ENCODE data around the gene ZBTB14. TPM values are rescaled to one million over a fixed set of nuclear protein-coding genes. Genes with fewer than 3 reads are reported as not detected.

The ZBTB14 gene
- total RNA-seq, 1 experiment from 2014 or later: 15.5 TPM

DNA sequence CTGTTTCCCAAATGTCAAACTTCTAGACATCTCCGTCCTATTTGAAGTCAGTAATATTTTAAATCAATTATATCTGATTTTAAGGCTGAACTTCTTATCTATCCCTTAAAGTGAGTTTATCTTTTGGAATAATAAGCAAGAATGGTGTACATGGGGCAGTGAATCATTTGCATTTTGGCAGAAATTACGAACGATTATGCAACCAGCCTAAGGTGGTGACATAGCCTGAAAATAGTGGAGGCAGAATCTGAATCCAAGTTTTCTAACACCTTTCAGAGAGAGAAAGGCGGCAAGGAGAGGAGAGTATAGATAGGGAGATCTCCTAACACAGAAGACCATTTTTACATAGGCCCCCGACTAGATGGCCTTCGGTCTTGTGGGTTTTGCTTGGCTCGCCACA is 10.7 kb downstream of the ZBTB14 start:
- no peak overlapping the region for H2BK15ac ChIP-seq (ENCODE audit: low read depth, low read length)
- Mint-ChIP-seq H3K27ac (no peak overlapping the region), H3K36me3 (ENCODE audit: insufficient read depth in 1 of 3, low read depth in 3 of 3) (peaks cover 0 to 5% (median 0%) of the 10 kb centered on the region in 3 experiments; a peak in 3 of 7 replicates), H3K27me3 (ENCODE audit: low read depth) (no peaks in the 10 kb centered on the region), H3K9me3 (peaks cover 7 to 9% of the 10 kb centered on the region in 2 experiments; a peak in 4 of 5 replicates), H3K4me1 (peaks cover 18 to 22% of the 10 kb centered on the region in 2 experiments), H3K4me3 (no peak overlapping the region)
- no peak overlapping the region for H3K4ac ChIP-seq (ENCODE audit: low read depth, low read length)
- TF ChIP-seq, protein P1, sequence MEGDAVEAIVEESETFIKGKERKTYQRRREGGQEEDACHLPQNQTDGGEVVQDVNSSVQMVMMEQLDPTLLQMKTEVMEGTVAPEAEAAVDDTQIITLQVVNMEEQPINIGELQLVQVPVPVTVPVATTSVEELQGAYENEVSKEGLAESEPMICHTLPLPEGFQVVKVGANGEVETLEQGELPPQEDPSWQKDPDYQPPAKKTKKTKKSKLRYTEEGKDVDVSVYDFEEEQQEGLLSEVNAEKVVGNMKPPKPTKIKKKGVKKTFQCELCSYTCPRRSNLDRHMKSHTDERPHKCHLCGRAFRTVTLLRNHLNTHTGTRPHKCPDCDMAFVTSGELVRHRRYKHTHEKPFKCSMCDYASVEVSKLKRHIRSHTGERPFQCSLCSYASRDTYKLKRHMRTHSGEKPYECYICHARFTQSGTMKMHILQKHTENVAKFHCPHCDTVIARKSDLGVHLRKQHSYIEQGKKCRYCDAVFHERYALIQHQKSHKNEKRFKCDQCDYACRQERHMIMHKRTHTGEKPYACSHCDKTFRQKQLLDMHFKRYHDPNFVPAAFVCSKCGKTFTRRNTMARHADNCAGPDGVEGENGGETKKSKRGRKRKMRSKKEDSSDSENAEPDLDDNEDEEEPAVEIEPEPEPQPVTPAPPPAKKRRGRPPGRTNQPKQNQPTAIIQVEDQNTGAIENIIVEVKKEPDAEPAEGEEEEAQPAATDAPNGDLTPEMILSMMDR (conservative IDR thresholded peaks at IDR 0.05): no peak
- H2BK20ac ChIP-seq (ENCODE audit: low read depth, low read length, poor library complexity, severe bottlenecking): no peak overlapping the region
- no peaks in the 10 kb centered on the region for H3K27me3 ChIP-seq (ENCODE audit: insufficient read depth, low read length)
- no peaks in the 10 kb centered on the region for H3K9me3 ChIP-seq (ENCODE audit: control insufficient read depth, low read depth, low read length)
- no peak overlapping the region for H4K91ac ChIP-seq (ENCODE audit: insufficient read length, low read depth, low read length)
- no peaks in the 10 kb centered on the region; the same call in 1 of the 2 replicates for H3K4me1 ChIP-seq (ENCODE audit: insufficient read depth, low read length)
- H2AFZ ChIP-seq (ENCODE audit: low read length): no peak overlapping the region
- WGBS (ENCODE audit: extremely low coverage, insufficient read length, low lambda C conversion rate): no CpG with 5 or more reads among the region's 7 CpGs
- no peaks in the 10 kb centered on the region for H3K79me2 ChIP-seq (ENCODE audit: insufficient read depth, low read length)
- H3K23ac ChIP-seq (ENCODE audit: insufficient read length, low read depth, low read length): no peak overlapping the region
- H2BK12ac ChIP-seq (ENCODE audit: insufficient read length, low read depth, low read length): no peak overlapping the region
- DNase-seq: no peak
- H2BK5ac ChIP-seq (ENCODE audit: insufficient read length, low read length): no peak overlapping the region
- H3K23me2 ChIP-seq (ENCODE audit: insufficient read length, low read depth, low read length, poor library complexity, severe bottlenecking): no peaks in the 10 kb centered on the region
- H4K8ac ChIP-seq (replicated peaks; ENCODE audit: insufficient read length, low read depth, low read length): no peak overlapping the region
- H3K14ac ChIP-seq (ENCODE audit: insufficient read depth, low read length): no peak overlapping the region
- H3K18ac ChIP-seq (ENCODE audit: insufficient read length, low read depth, low read length): no peak overlapping the region
- no peak overlapping the region for H2AK5ac ChIP-seq (ENCODE audit: insufficient read length, low read length)
- H3K9ac ChIP-seq (ENCODE audit: extremely low read depth, insufficient read length, low read length): no peak overlapping the region
- H4K20me1 ChIP-seq (ENCODE audit: control insufficient read depth, insufficient read depth, insufficient read length): no peaks in the 10 kb centered on the region
- no peaks in the 10 kb centered on the region for H3K79me1 ChIP-seq (ENCODE audit: insufficient read depth, low read depth, low read length, poor library complexity, severe bottlenecking)
- H4K5ac ChIP-seq (ENCODE audit: insufficient read length, low read depth, low read length): no peak overlapping the region
- no peak overlapping the region for H2BK120ac ChIP-seq (ENCODE audit: low read depth, low read length, poor library complexity, severe bottlenecking)
- no peak overlapping the region for H3K56ac ChIP-seq (ENCODE audit: insufficient read length, low read depth, low read length)
- H3K4me2 ChIP-seq (ENCODE audit: insufficient read depth, insufficient read length, low read length): no peak overlapping the region
- no peak overlapping the region for H3K27ac ChIP-seq (ENCODE audit: insufficient read length, low read depth, low read length)
- H3T11ph ChIP-seq (ENCODE audit: low read length): no peak overlapping the region
